Keratinocyte (primary cell): ENCODE data around the gene SCAF4. TPM values are rescaled to one million over a fixed set of nuclear protein-coding genes. Genes with fewer than 3 reads are reported as not detected.

Experiments used
- DNase-seq: peaks from one replicate; pipeline ENCODE4 v3.0.0-alpha.2; 2011; ENCODE audit warnings: low read depth, missing footprints, low spot score
- FAIRE-seq: peaks from 2 replicates; lab custom pipeline; 2011; peaks lifted over from hg19 to GRCh38; lab: Jason Lieb, UNC
- H2AFZ ChIP-seq: 2 replicates; pipeline ENCODE4 v1.6.0; 2012; ENCODE audit warnings: low read length, control low read depth, inconsistent platforms; ENCODE audit not compliant: control insufficient read depth
- H3K27ac ChIP-seq: 2 replicates; pipeline ENCODE4 v1.5.1; 2011; ENCODE audit warnings: low read length; ENCODE audit not compliant: control insufficient read depth, insufficient read depth
- H3K27me3 ChIP-seq: 3 replicates; pipeline ENCODE4 v1.6.0; 2011; ENCODE audit warnings: low read length; ENCODE audit not compliant: control insufficient read depth, insufficient read depth; ENCODE audit errors: extremely low read depth
- H3K36me3 ChIP-seq, 2 experiments: 2 replicates in 1 of 2; 3 replicates in 1 of 2; pipeline ENCODE4 v1.5.1; 2011; ENCODE audit warnings: low read length in 2 of 2, mild to moderate bottlenecking in 1 of 2; ENCODE audit not compliant: control insufficient read depth in 2 of 2, insufficient read depth in 2 of 2; ENCODE audit errors: extremely low read depth in 1 of 2
- H3K4me1 ChIP-seq: 3 replicates; pipeline ENCODE4 v1.5.1; 2011; ENCODE audit warnings: low read length; ENCODE audit not compliant: control insufficient read depth, insufficient read depth; ENCODE audit errors: extremely low read depth
- H3K4me2 ChIP-seq: 3 replicates; pipeline ENCODE4 v1.6.0; 2011; ENCODE audit warnings: low read depth, low read length; ENCODE audit not compliant: control insufficient read depth, insufficient read depth; ENCODE audit errors: extremely low read depth
- H3K4me3 ChIP-seq, 3 experiments: fragments of 200-600 bp in 1 of 3; sonication (generic) in 1 of 3; 2 replicates in 2 of 3; 3 replicates in 1 of 3; pipeline ENCODE4 v1.5.1; 2011 to 2016; ENCODE audit warnings: low read length in 3 of 3, mild to moderate bottlenecking in 3 of 3, control low read depth in 2 of 3, inconsistent platforms in 1 of 3, low read depth in 1 of 3, mixed read lengths in 1 of 3, mixed run types in 1 of 3, moderate library complexity in 1 of 3; ENCODE audit not compliant: control insufficient read depth in 2 of 3, insufficient read depth in 2 of 3; ENCODE audit errors: extremely low read depth in 1 of 3
- H3K79me2 ChIP-seq: 2 replicates; pipeline ENCODE4 v1.6.0; 2012; ENCODE audit warnings: low read length; ENCODE audit not compliant: control insufficient read depth, insufficient read depth
- H3K9ac ChIP-seq: 3 replicates; pipeline ENCODE4 v1.6.0; 2011; ENCODE audit warnings: low read length; ENCODE audit not compliant: control insufficient read depth, insufficient read depth; ENCODE audit errors: extremely low read depth
- H3K9me1 ChIP-seq: 3 replicates; pipeline ENCODE4 v1.6.0; 2011; ENCODE audit warnings: low read length; ENCODE audit not compliant: control insufficient read depth, insufficient read depth; ENCODE audit errors: extremely low read depth
- H3K9me3 ChIP-seq: 2 replicates; pipeline ENCODE4 v1.5.1; 2012; ENCODE audit warnings: low read depth, low read length; ENCODE audit not compliant: control insufficient read depth
- H4K20me1 ChIP-seq: 3 replicates; pipeline ENCODE4 v1.6.0; 2011; ENCODE audit warnings: low read length; ENCODE audit not compliant: control insufficient read depth, insufficient read depth; ENCODE audit errors: extremely low read depth
- EZH2 ChIP-seq: IDR thresholded peaks from one replicate; pipeline ENCODE4 v1.6.1; 2012; ENCODE audit warnings: inconsistent platforms, mild to moderate bottlenecking, low read length, moderate library complexity
- dilution Hi-C: fragments of 300-500 bp; cut with MboI; formaldehyde crosslinking; loops from one replicate; pipeline ENCODE4 v1.7.0; 2020; ENCODE audit warnings: low sequenced_read_pairs; ENCODE audit not compliant: extremely low pct_ligation_motif_present
- polyA plus RNA-seq, 5 experiments: library from polyadenylated mRNA; depleted of rRNA in 3 of 5; stranded (reverse) in 3 of 5; stranded (forward) in 1 of 5; unstranded in 1 of 5; fragments of >200 nt; gene quantifications; 1 replicate in 1 of 5; 2 replicates in 3 of 5; 3 replicates in 1 of 5; pipeline versions ENCODE4 v1.2.1 to v1.2.3, GENCODE V29; 2011 to 2012; ENCODE audit warnings: missing spikeins in 2 of 5, low read depth in 1 of 5, low replicate concordance in 1 of 5
- TF ChIP-seq, protein P1 (sequence below), 3 experiments: IDR thresholded peaks in 1 of 3; conservative IDR thresholded peaks in 1 of 3; optimal IDR thresholded peaks in 1 of 3; 2 replicates in 2 of 3; 3 replicates in 1 of 3; pipeline versions ENCODE3 to v1.5.1; 2011; ENCODE audit warnings: low read length in 3 of 3, mild to moderate bottlenecking in 3 of 3, moderate library complexity in 2 of 3, control low read depth in 1 of 3, inconsistent platforms in 1 of 3; ENCODE audit not compliant: insufficient read depth in 2 of 3; ENCODE audit errors: extremely low read depth in 1 of 3

The SCAF4 gene
- polyA plus RNA-seq, 1 donor (not counting 4 experiments of a cell fraction or from before 2014, with no cell fraction given) = 7.5 TPM

DNA sequence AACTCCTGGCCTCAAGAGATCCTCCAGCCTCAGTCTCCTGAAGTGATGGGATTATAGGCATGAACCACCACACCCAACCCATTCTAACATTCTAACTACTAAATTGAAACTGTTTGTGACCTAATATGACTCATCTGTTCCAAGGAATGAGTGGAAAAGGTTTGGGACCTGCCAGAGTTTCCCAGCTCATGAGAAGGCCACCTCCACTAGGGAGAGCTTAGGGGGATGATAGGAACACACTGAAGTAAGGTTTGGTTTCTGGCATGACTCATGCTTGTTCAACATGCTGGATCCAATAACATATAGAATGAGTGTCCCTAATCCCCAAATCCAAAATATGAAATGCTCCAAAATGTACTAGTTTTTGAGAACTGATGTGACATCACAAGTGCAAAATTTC lies 18.9 kb upstream of the SCAF4 start:
- H3K9me3 ChIP-seq = no peaks in the 10 kb centered on the region
- H4K20me1 ChIP-seq = no peaks in the 10 kb centered on the region
- no peaks in the 10 kb centered on the region for H3K79me2 ChIP-seq
- dilution Hi-C loops = no loop called here
- FAIRE-seq (no peak), DNase-seq (no peak)
- no peak overlapping the region for H3K4me2 ChIP-seq
- no peaks in the 10 kb centered on the region for H3K9me1 ChIP-seq
- no peak overlapping the region for H3K4me3 ChIP-seq
- TF ChIP-seq EZH2 = no peak
- TF ChIP-seq, protein P1, sequence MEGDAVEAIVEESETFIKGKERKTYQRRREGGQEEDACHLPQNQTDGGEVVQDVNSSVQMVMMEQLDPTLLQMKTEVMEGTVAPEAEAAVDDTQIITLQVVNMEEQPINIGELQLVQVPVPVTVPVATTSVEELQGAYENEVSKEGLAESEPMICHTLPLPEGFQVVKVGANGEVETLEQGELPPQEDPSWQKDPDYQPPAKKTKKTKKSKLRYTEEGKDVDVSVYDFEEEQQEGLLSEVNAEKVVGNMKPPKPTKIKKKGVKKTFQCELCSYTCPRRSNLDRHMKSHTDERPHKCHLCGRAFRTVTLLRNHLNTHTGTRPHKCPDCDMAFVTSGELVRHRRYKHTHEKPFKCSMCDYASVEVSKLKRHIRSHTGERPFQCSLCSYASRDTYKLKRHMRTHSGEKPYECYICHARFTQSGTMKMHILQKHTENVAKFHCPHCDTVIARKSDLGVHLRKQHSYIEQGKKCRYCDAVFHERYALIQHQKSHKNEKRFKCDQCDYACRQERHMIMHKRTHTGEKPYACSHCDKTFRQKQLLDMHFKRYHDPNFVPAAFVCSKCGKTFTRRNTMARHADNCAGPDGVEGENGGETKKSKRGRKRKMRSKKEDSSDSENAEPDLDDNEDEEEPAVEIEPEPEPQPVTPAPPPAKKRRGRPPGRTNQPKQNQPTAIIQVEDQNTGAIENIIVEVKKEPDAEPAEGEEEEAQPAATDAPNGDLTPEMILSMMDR (optimal IDR thresholded peaks at IDR 0.05 in 1 of 3, IDR thresholded peaks at IDR 0.05 in 1 of 3, conservative IDR thresholded peaks at IDR 0.05 in 1 of 3; ENCODE audit: extremely low read depth in 1 of 3, insufficient read depth in 2 of 3, low read length in 3 of 3) = no peak
- no peak overlapping the region for H3K9ac ChIP-seq
- H2AFZ ChIP-seq = no peak overlapping the region
- no peak overlapping the region for H3K27ac ChIP-seq
- H3K36me3 ChIP-seq = no peaks in the 10 kb centered on the region
- H3K4me1 ChIP-seq = no peaks in the 10 kb centered on the region
- H3K27me3 ChIP-seq = no peaks in the 10 kb centered on the region

DNA sequence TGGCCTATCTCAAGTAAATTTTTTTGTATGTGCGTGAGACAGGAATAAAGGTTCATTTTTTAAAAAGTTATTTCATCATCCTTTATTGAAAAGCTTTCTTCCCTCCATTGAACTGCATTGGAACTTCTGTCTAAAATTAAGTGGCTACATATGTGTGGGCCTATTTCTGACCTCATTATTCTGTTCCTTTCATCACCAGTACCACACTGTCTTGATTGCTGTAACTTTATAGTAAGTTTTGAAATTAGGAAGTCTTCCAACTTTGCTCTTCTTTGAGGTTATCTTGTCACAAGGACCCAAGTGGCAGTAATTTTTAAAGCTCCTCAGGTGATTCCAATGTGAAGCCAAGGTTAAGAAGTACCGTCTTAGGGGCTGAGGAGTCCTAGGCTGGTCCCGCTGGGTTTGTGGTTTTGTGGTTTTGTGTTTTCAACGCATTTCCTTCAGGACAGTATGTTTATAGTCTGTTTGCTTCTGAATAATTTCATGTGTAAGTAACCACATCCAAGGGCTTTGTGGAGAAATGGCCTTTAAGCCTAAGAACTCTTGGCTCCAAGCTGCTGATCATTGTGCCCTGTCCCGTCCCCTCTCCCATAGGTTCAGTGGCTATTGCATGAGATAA lies 12.4 kb upstream of the SCAF4 start:
- H3K9me1 ChIP-seq = no peaks in the 10 kb centered on the region
- H3K79me2 ChIP-seq = no peaks in the 10 kb centered on the region
- dilution Hi-C loops = no loop called here
- H3K9ac ChIP-seq = no peak overlapping the region
- no peaks in the 10 kb centered on the region for H3K36me3 ChIP-seq
- H3K4me3 ChIP-seq = no peak overlapping the region
- no peaks in the 10 kb centered on the region for H3K4me1 ChIP-seq
- TF ChIP-seq, protein P1 (optimal IDR thresholded peaks at IDR 0.05 in 1 of 3, IDR thresholded peaks at IDR 0.05 in 1 of 3, conservative IDR thresholded peaks at IDR 0.05 in 1 of 3; ENCODE audit: extremely low read depth in 1 of 3, insufficient read depth in 2 of 3, low read length in 3 of 3) = no peak
- TF ChIP-seq EZH2 = no peak
- H2AFZ ChIP-seq = no peak overlapping the region
- FAIRE-seq (no peak), DNase-seq (no peak)
- no peaks in the 10 kb centered on the region for H4K20me1 ChIP-seq
- H3K9me3 ChIP-seq = no peaks in the 10 kb centered on the region
- no peaks in the 10 kb centered on the region for H3K27me3 ChIP-seq
- no peak overlapping the region for H3K4me2 ChIP-seq
- no peak overlapping the region for H3K27ac ChIP-seq
